Activated CD4-positive, alpha-beta memory T cell treated with anti-CD3 and anti-CD28 coated beads for 36 hours (primary cell): ENCODE data around the gene NADSYN1. TPM values are rescaled to one million over a fixed set of nuclear protein-coding genes. Genes with fewer than 3 reads are reported as not detected.
"Not testable (repeated sequence)": the region's sequence is repeated elsewhere in the genome, so short reads cannot be mapped to it uniquely, and the experiment has no call there.

Experiments used
- CTCF ChIA-PET: fragments of 350-600 bp; sonication (Branson Sonifier 250); formaldehyde crosslinking; loops from one replicate; lab custom pipeline; 2021; ENCODE audit warnings: antibody characterized with exemption, inconsistent platforms; lab: Charles Lee
- POLR2A ChIA-PET: fragments of 350-600 bp; sonication (Branson Sonifier 250); formaldehyde crosslinking; loops from one replicate; lab custom pipeline; 2021; ENCODE audit warnings: antibody characterized with exemption; lab: Charles Lee
- DNase-seq: peaks from one replicate; pipeline ENCODE4 v3.0.0-alpha.2; 2020
- H3K27ac Mint-ChIP-seq: one replicate; pipeline ENCODE4 v1.8.0; 2021; ENCODE audit warnings: mixed read lengths
- H3K27me3 Mint-ChIP-seq: one replicate; pipeline ENCODE4 v1.8.0; 2021; ENCODE audit warnings: mixed read lengths
- H3K36me3 Mint-ChIP-seq: one replicate; pipeline ENCODE4 v1.8.0; 2021; ENCODE audit warnings: mixed read lengths
- H3K4me1 Mint-ChIP-seq: one replicate; pipeline ENCODE4 v1.8.0; 2021; ENCODE audit warnings: low read depth, mixed read lengths
- H3K4me3 Mint-ChIP-seq: one replicate; pipeline ENCODE4 v1.8.0; 2021; ENCODE audit warnings: mild to moderate bottlenecking, mixed read lengths
- H3K9me3 Mint-ChIP-seq: one replicate; pipeline ENCODE4 v1.8.0; 2021; ENCODE audit warnings: mixed read lengths
- intact Hi-C: fragments of 100-400 bp; cut with micrococcal nuclease; formaldehyde crosslinking; loops from one replicate; pipeline ENCODE4 v1.15.1; 2023
- total RNA-seq, 2 experiments: library from RNA; stranded (reverse); gene quantifications; one replicate each; pipeline ENCODE4 v1.2.3, GENCODE V29; 2021

NADSYN1 gene
- total RNA-seq, 2 experiments from 2014 or later: 85.0 to 91.9 TPM

DNA sequence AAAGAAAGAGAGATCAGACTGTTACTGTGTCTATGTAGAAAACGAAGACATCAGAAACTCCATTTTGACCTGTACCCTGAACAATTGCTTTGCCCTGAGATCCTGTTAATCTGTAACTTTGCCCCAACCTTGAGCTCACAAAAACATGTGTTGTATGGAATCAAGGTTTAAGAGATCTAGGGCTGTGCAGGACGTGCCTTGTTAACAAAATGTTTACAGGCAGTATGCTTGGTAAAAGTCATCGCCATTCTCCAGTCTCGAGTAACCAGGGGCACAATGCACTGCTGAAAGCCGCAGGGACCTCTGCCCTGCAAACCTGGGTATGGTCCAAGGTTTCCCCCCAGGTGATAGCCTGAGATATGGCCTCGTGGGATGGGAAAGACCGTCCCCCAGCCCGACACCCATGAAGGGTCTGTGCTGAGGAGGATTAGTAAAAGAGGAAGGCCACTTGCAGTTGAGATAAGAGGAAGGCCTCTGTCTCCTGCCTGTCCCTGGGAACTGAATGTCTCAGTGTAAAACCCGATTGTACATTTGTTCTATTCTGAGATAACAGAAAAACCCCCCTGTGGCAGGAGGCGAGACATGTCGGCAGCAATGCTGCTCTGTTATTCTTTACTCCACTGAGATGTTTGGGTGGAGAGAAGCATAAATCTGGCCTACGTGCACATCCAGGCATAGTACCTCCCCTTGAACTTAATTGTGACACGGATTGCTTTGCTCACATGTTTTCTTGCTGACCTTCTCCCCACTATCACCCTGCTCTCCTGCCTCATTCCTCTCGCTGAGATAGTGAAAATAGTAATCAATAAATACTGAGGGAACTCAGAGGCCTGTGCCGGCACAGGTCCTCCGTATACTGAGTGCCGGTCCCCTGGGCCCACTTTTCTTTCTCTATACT, 82.0 kb downstream of the NADSYN1 start:
- intact Hi-C loops, H3K27ac Mint-ChIP-seq, POLR2A ChIA-PET, H3K9me3 Mint-ChIP-seq, H3K4me1 Mint-ChIP-seq, CTCF ChIA-PET, H3K4me3 Mint-ChIP-seq, DNase-seq, H3K36me3 Mint-ChIP-seq, H3K27me3 Mint-ChIP-seq: not testable (repeated sequence)

DNA sequence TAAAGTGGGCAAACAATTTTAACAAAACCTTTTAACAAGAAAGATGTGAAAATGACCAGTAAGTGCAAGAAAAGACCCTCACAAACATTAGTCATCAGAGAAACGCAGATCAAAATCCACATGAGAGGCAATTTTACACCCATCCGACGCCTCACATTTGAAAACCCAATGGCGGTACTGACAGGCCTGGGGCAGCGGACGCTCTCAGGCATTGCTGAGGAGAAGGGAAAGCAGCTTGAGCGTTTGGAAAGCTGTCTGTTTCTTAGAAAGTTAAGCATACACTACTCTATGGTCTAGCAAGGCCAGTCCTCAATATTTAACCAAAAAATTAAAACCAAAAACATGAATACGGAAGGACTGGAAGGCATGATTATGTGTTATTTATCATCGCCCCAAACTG, 82.8 kb downstream of the NADSYN1 start:
- no peak for DNase-seq
- intact Hi-C loops: no loop called here
- CTCF ChIA-PET: no interaction called here
- H3K36me3 Mint-ChIP-seq: peaks cover 3% of the 10 kb centered on the region
- POLR2A ChIA-PET: no interaction called here
- peaks cover 6% of the 10 kb centered on the region for H3K27me3 Mint-ChIP-seq
- H3K4me1 Mint-ChIP-seq: peaks cover 4% of the 10 kb centered on the region
- H3K4me3 Mint-ChIP-seq: no peak overlapping the region
- no peak overlapping the region for H3K27ac Mint-ChIP-seq
- H3K9me3 Mint-ChIP-seq: peaks cover 4% of the 10 kb centered on the region

GRCh38 chr11:71537537-71537936, 84.5 kb downstream of the NADSYN1 start:
- intact Hi-C loops: no loop called here
- Mint-ChIP-seq H3K9me3 (peaks cover 12% of the 10 kb centered on the region), H3K4me3 (no peak overlapping the region), H3K36me3 (peaks cover 5% of the 10 kb centered on the region), H3K4me1 (peaks cover 6% of the 10 kb centered on the region), H3K27me3 (peaks cover 15% of the 10 kb centered on the region), H3K27ac (no peak overlapping the region)
- CTCF ChIA-PET: no interaction called here
- POLR2A ChIA-PET: no interaction called here
- DNase-seq: no peak

DNA sequence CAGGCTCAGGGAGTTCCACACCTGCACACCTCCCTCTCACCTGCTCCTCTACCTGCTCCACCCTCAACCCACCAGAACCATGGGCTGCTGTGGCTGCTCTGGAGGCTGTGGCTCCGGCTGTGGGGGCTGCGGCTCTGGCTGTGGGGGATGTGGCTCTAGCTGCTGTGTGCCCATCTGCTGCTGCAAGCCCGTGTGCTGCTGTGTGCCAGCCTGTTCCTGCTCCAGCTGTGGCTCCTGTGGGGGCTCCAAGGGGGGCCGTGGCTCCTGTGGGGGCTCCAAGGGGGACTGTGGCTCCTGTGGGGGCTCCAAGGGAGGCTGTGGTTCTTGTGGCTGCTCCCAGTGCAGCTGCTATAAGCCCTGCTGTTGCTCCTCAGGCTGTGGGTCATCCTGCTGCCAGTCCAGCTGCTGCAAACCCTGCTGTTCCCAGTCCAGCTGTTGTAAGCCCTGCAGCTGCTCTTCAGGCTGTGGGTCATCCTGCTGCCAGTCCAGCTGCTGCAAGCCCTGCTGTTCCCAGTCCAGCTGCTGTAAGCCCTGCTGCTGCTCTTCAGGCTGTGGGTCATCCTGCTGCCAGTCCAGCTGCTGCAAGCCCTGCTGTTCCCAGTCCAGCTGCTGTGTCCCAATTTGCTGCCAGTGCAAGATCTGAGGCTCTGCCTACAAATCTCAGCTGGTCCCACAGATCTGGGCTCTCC, 85.1 kb downstream of the NADSYN1 start, which contains the start of gene KRTAP5-8:
KRTAP5-8 (plus strand) TSS at position 49 of the 689 bp plus-strand sequence; CDS start at position 80, 31 bp downstream.
- H3K4me1 Mint-ChIP-seq, H3K27ac Mint-ChIP-seq, POLR2A ChIA-PET, H3K4me3 Mint-ChIP-seq, CTCF ChIA-PET, H3K36me3 Mint-ChIP-seq, intact Hi-C loops, DNase-seq: not testable (repeated sequence)
- Mint-ChIP-seq H3K27me3 (peaks cover 18% of the 10 kb centered on the region), H3K9me3 (peaks cover 12% of the 10 kb centered on the region)

GRCh38 chr11:71538666-71538990, 85.6 kb downstream of the NADSYN1 start:
- no peak for DNase-seq
- peaks cover 5% of the 10 kb centered on the region for H3K36me3 Mint-ChIP-seq
- ChIA-PET CTCF (no interaction called here), POLR2A (no interaction called here)
- H3K27ac Mint-ChIP-seq: no peak overlapping the region
- intact Hi-C loops: no loop called here
- no peak overlapping the region for H3K4me3 Mint-ChIP-seq
- H3K9me3 Mint-ChIP-seq: peaks cover 12% of the 10 kb centered on the region
- peaks cover 14% of the 10 kb centered on the region for H3K4me1 Mint-ChIP-seq
- H3K27me3 Mint-ChIP-seq: peaks cover 23% of the 10 kb centered on the region

DNA sequence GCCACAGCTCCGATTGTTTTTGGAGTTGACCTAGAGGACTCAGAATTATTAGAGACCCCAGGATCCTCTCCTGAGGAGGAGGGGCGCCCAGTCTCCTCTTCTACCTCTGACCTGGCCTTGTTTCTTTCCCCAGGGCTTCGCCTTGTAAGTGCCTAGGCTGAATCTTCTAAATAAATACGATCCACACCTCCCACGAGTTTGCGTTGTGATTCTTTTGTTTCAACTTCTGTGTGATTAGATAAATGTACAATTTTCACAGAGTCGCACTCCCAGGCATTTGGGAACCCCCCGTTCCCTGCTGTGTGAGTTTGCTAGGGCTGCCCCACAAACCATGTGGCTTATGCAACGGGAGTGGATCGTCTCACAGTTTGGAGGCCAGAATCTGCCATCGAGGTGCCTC, 86.0 kb downstream of the NADSYN1 start:
- H3K27ac Mint-ChIP-seq: no peak overlapping the region

DNA sequence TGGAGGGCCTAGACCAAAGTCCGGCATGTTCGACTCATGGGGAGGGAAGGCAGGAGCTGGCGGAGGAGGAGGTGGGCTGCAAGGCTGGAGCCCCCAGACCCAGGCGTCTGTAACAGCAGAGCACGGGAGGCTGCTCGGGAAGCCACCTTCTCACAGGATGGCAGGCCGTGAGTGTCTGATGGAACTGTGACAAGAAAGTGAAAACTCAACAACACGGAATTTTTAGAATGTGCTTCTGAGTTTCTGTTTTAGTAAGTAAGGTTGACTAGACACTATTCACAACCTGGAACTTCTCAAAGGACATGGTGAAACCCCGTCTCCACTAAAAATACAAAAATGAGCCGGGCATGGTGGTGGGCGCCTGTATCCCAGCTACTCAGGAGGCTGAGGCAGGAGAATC, 87.0 kb downstream of the NADSYN1 start:
- Mint-ChIP-seq H3K4me1 (peaks cover 21% of the 10 kb centered on the region), H3K9me3 (peaks cover 12% of the 10 kb centered on the region), H3K27me3 (peaks cover 30% of the 10 kb centered on the region)
- POLR2A ChIA-PET, H3K36me3 Mint-ChIP-seq, CTCF ChIA-PET, H3K27ac Mint-ChIP-seq, H3K4me3 Mint-ChIP-seq, DNase-seq: not testable (repeated sequence)
- intact Hi-C loops: loop anchor here (10.0 kb wide), 1 partner anchor 95 kb away; the partner anchor contains the start of gene DHCR7

More for the DNA sequence above, 86.0 kb downstream of the NADSYN1 start:
- H3K9me3 Mint-ChIP-seq: peaks cover 12% of the 10 kb centered on the region
- H3K27me3 Mint-ChIP-seq: peaks cover 25% of the 10 kb centered on the region
- no peak overlapping the region for H3K4me3 Mint-ChIP-seq
- DNase-seq: no peak
- H3K36me3 Mint-ChIP-seq: peaks cover 5% of the 10 kb centered on the region
- intact Hi-C loops: no loop called here
- peaks cover 17% of the 10 kb centered on the region for H3K4me1 Mint-ChIP-seq
- ChIA-PET CTCF (no interaction called here), POLR2A (no interaction called here)

- Mint-ChIP-seq H3K9me3 (peaks cover 12% of the 10 kb centered on the region), H3K27me3 (peaks cover 33% of the 10 kb centered on the region), H3K4me1 (peaks cover 21% of the 10 kb centered on the region)
- intact Hi-C loops: loop anchor here (10.0 kb wide), 1 partner anchor 96 kb away; the partner anchor contains the start of gene DHCR7
- POLR2A ChIA-PET, H3K27ac Mint-ChIP-seq, H3K4me3 Mint-ChIP-seq, H3K36me3 Mint-ChIP-seq: not testable (repeated sequence)
- DNase-seq: peak; percentile 10
- CTCF ChIA-PET: interaction anchor here (0.6 kb wide), 1 partner anchor 1363 kb away, joined by 3 read pairs; no protein-coding TSS in a partner anchor
Observed at GRCh38 chr11:71540521-71541304, 87.7 kb downstream of the NADSYN1 start.

DNA sequence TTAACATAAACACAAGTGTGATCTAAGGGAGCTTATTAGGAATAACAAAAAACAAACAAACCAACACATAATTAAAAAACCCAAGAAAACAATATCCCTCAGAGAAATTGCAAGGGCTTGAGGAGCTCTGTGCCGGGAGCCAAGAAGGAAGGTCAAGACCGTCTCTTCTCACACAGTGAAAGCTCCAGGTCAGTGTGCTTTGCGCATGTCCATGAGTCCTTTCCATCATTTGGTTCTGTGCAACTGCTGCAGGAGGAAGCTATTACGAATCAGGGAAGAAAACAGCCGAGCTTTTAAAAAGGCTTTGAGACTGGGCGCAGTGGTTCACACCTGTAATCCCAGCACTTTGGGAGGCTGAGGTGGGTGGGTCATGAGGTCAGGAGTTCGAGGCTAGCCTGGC, 89.4 kb downstream of the NADSYN1 start:
- no peak overlapping the region for H3K4me3 Mint-ChIP-seq
- CTCF ChIA-PET: no interaction called here
- peaks cover 12% of the 10 kb centered on the region for H3K9me3 Mint-ChIP-seq
- POLR2A ChIA-PET: no interaction called here
- peaks cover 21% of the 10 kb centered on the region for H3K4me1 Mint-ChIP-seq
- intact Hi-C loops: loop anchor here (10.0 kb wide), 1 partner anchor 98 kb away; the partner anchor contains the start of gene DHCR7
- peaks cover 40% of the 10 kb centered on the region for H3K27me3 Mint-ChIP-seq
- H3K36me3 Mint-ChIP-seq: peaks cover 5% of the 10 kb centered on the region
- no peak for DNase-seq
- no peak overlapping the region for H3K27ac Mint-ChIP-seq

GRCh38 chr11:71542879-71543777, 90.1 kb downstream of the NADSYN1 start:
- peak; percentile 50 for DNase-seq
- Mint-ChIP-seq H3K36me3 (peaks cover 5% of the 10 kb centered on the region), H3K27me3 (peaks cover 42% of the 10 kb centered on the region), H3K4me1 (peaks cover 21% of the 10 kb centered on the region), H3K9me3 (peaks cover 12% of the 10 kb centered on the region), H3K27ac (no peak overlapping the region), H3K4me3 (no peak overlapping the region)
- ChIA-PET CTCF (no interaction called here), POLR2A (no interaction called here)
- intact Hi-C loops: loop anchor here (10.0 kb wide), 1 partner anchor 98 kb away; the partner anchor contains the start of gene DHCR7

DNA sequence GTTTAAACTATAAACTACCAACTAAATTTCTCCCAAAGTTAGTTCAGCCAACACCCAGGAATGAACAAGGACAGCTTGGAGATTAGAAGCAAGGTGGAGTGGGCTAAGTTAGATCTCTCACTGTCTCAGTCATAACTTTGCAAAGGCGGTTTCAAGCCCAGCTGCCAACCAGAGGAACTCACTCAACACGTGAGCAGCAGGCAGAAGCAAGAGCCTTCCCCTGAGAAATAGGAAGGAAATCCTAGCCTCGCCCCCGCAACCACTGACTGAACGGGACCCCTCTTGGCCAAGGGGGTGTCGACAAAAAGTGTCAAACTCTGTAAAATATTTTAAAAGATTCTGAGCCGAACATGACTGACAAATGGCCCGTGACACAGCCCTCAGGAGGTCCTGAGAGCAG, 90.9 kb downstream of the NADSYN1 start:
- peaks cover 42% of the 10 kb centered on the region for H3K27me3 Mint-ChIP-seq
- DNase-seq: peak; percentile 10
- H3K27ac Mint-ChIP-seq: no peak overlapping the region
- no peak overlapping the region for H3K4me3 Mint-ChIP-seq
- H3K36me3 Mint-ChIP-seq: peaks cover 5% of the 10 kb centered on the region
- peaks cover 12% of the 10 kb centered on the region for H3K9me3 Mint-ChIP-seq
- CTCF ChIA-PET: no interaction called here
- POLR2A ChIA-PET: no interaction called here
- intact Hi-C loops: loop anchor here (10.0 kb wide), 1 partner anchor 99 kb away; the partner anchor contains the start of gene DHCR7
- H3K4me1 Mint-ChIP-seq: peaks cover 21% of the 10 kb centered on the region
